Measurements from ENCODE around the gene PAK1. TPM values are rescaled to one million over a fixed set of nuclear protein-coding genes. Genes with fewer than 3 reads are reported as not detected.

PAK1 gene
- total and polyA plus RNA-seq, 2 of the 4 experiments (the other 2 are of a cell fraction) = 34.3 to 60.6 TPM

DNA sequence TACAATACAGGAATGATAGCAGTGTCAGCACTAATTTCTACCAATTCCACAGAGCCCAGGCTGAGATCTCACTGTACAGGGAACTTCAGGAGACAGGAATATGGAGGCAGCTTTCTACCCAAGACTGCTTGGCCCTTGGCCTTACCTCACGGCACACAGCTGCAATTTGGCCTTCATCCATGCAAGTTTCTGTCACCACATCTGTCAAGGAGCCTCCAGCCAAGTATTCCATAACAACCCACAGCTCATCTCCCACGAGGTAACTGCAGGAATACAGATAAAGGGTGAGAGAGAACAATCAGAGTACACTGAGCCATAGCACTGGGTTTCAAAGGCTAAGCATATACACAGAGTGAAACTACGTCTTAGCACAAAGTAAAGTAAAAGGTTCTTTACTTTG, 133.4 kb downstream of the PAK1 start:
- Histone ChIP-seq H4K5ac (ENCODE audit: low read depth, low read length) (no peak overlapping the region), H2AFZ (replicated peaks; ENCODE audit: low read length, poor library complexity) (no peak overlapping the region), H3K56ac (ENCODE audit: extremely low read depth, insufficient read depth, low read length) (no peak overlapping the region), H3K14ac (replicated peaks; ENCODE audit: low read depth, low read length) (no peak overlapping the region), H3K79me1 (ENCODE audit: low read depth in 1 of 2, low read length in 2 of 2) (no peaks in the 10 kb centered on the region), H2BK5ac (ENCODE audit: low read depth, low read length, poor library complexity, severe bottlenecking) (no peak overlapping the region), H2BK20ac (ENCODE audit: low read depth, low read length) (no peak overlapping the region), H2AK9ac (replicated peaks; ENCODE audit: low read depth, low read length, poor library complexity) (no peak overlapping the region), H4K8ac (ENCODE audit: low read depth in 2 of 2, low read length in 2 of 2) (no peak overlapping the region), H3K4me1 (ENCODE audit: control insufficient read depth, insufficient read depth, low read length) (no peaks in the 10 kb centered on the region), H3K4ac (ENCODE audit: low read depth, low read length) (no peak overlapping the region), H4K20me1 (ENCODE audit: insufficient read depth, low read length) (no peaks in the 10 kb centered on the region), H2BK120ac (ENCODE audit: low read depth, low read length) (no peak overlapping the region), H3K9ac (ENCODE audit: low read depth, low read length) (no peak overlapping the region), H3K36me3 (ENCODE audit: control insufficient read depth, insufficient read depth, low read length) (0 out of 2 replicates have a peak, but pooled peaks cover 3% of the 10 kb centered on the region), H3K27me3 (ENCODE audit: control insufficient read depth, insufficient read depth, low read length) (no peaks in the 10 kb centered on the region), H3K4me2 (ENCODE audit: low read depth, low read length) (no peak overlapping the region), H2AK5ac (ENCODE audit: low read depth, low read length) (no peak overlapping the region), H2BK15ac (ENCODE audit: low read depth, low read length) (no peak overlapping the region), H3K4me3 (ENCODE audit: insufficient read depth, low read depth, low read length) (no peak overlapping the region), H4K91ac (ENCODE audit: insufficient read depth, low read depth, low read length) (no peak overlapping the region), H3K27ac (ENCODE audit: insufficient read depth, low read length) (no peak overlapping the region), H3K9me1 (ENCODE audit: insufficient read depth, low read length) (0 out of 2 replicates have a peak, but pooled peaks cover 3% of the 10 kb centered on the region), H3K9me3 (ENCODE audit: control insufficient read depth, insufficient read depth, low read length) (no peaks in the 10 kb centered on the region), H3K23ac (ENCODE audit: low read depth, low read length) (no peak overlapping the region), H3K18ac (ENCODE audit: low read depth, low read length) (no peak overlapping the region)
- WGBS, 2 experiments (ENCODE audit: extremely low coverage in 2 of 2, insufficient read length in 1 of 2) = no CpG with 5 or more reads among the region's 3 CpGs
- ATAC-seq (ENCODE audit: low read depth) (no peak), DNase-seq (no peak)
- POLR2A ChIA-PET (ENCODE audit: unreplicated experiment) = no interaction called here
- CTCF ChIA-PET = no interaction called here
- intact Hi-C loops (cut with micrococcal nuclease) = no loop called here
- dilution Hi-C loops (cut with HindIII; ENCODE audit: low sequenced_read_pairs, unreplicated experiment) = no loop called here
- BruUV-seq (replicated peaks) = no TSS peak
- no peak for TF ChIP-seq RAD21 (IDR thresholded peaks at IDR 0.05; ENCODE audit: low read length)
- no peak for TF ChIP-seq MAZ (IDR thresholded peaks at IDR 0.05; ENCODE audit: borderline replicate concordance, low read depth, low read length)
- in situ Hi-C loops (cut with MboI; ENCODE audit: low sequenced_read_pairs) = no loop called here

Data from IMR-90 (cell line).